Osteocyte (in vitro differentiated cells): Measurements from ENCODE around the gene FIBIN. TPM values are rescaled to one million over a fixed set of nuclear protein-coding genes. Genes with fewer than 3 reads are reported as not detected.
"Not testable (repeated sequence)": the region's sequence is repeated elsewhere in the genome, so short reads cannot be mapped to it uniquely, and the experiment has no call there.

ENCODE experiments used
- DNase-seq: peaks from one replicate; pipeline ENCODE4 v3.0.0; 2021; ENCODE audit warnings: mixed read lengths; ENCODE audit not compliant: unreplicated experiment; ENCODE audit errors: extremely low spot score
- H3K27ac Mint-ChIP-seq: one replicate; pipeline ENCODE4 v1.8.0; 2021; ENCODE audit warnings: mild to moderate bottlenecking, mixed read lengths; ENCODE audit not compliant: unreplicated experiment
- H3K27me3 Mint-ChIP-seq: one replicate; pipeline ENCODE4 v1.8.0; 2021; ENCODE audit warnings: mixed read lengths; ENCODE audit not compliant: unreplicated experiment
- H3K36me3 Mint-ChIP-seq: one replicate; pipeline ENCODE4 v1.8.0; 2021; ENCODE audit warnings: mixed read lengths; ENCODE audit not compliant: unreplicated experiment
- H3K4me1 Mint-ChIP-seq: one replicate; pipeline ENCODE4 v1.8.0; 2021; ENCODE audit warnings: mixed read lengths; ENCODE audit not compliant: unreplicated experiment
- H3K4me3 Mint-ChIP-seq: one replicate; pipeline ENCODE4 v1.8.0; 2021; ENCODE audit warnings: mild to moderate bottlenecking, moderate library complexity, mixed read lengths; ENCODE audit not compliant: unreplicated experiment
- H3K9me3 Mint-ChIP-seq: one replicate; pipeline ENCODE4 v1.8.0; 2021; ENCODE audit warnings: mixed read lengths; ENCODE audit not compliant: unreplicated experiment
- CTCF ChIP-seq: fragments of 200-600 bp; sonication (generic); IDR thresholded peaks from 2 replicates; pipeline ENCODE4 v1.5.0; 2021; ENCODE audit warnings: antibody characterized with exemption, mild to moderate bottlenecking, moderate library complexity
- total RNA-seq: library from RNA; stranded (reverse); gene quantifications from 2 replicates; pipeline ENCODE4 v1.2.1, GENCODE V29; 2021

Gene FIBIN
- total RNA-seq, 1 donor from 2014 or later, result 45.4 TPM

GRCh38 chr11:26987731-26988130, 6.2 kb upstream of the FIBIN start:
- TF ChIP-seq CTCF, result no peak
- Mint-ChIP-seq H3K9me3 (peaks cover 18% of the 10 kb centered on the region), H3K36me3 (peaks cover 7% of the 10 kb centered on the region), H3K27me3 (no peaks in the 10 kb centered on the region), H3K4me1 (peaks cover 34% of the 10 kb centered on the region), H3K4me3 (no peak overlapping the region), H3K27ac (peak overlapping the region; percentile 67)
- DNase-seq, result no peak

GRCh38 chr11:26992031-26992541, 1.8 kb upstream of the FIBIN start:
- Mint-ChIP-seq H3K27ac (peak overlapping the region; percentile 65), H3K9me3 (peaks cover 5% of the 10 kb centered on the region), H3K4me3 (no peak overlapping the region), H3K4me1 (peaks cover 63% of the 10 kb centered on the region), H3K27me3 (no peaks in the 10 kb centered on the region), H3K36me3 (no peaks in the 10 kb centered on the region)
- TF ChIP-seq CTCF, result no peak
- no peak for DNase-seq

GRCh38 chr11:26994631-26995095, 751 bp downstream of the FIBIN start:
- TF ChIP-seq CTCF, result no peak
- Mint-ChIP-seq H3K27ac (no peak overlapping the region), H3K4me3 (peak overlapping the region; percentile 79), H3K27me3 (no peaks in the 10 kb centered on the region), H3K9me3 (peaks cover 5% of the 10 kb centered on the region), H3K4me1 (peaks cover 51% of the 10 kb centered on the region), H3K36me3 (no peaks in the 10 kb centered on the region)
- DNase-seq, result no peak

GRCh38 chr11:26995701-26996460, 2.0 kb downstream of the FIBIN start:
- no peaks in the 10 kb centered on the region for H3K36me3 Mint-ChIP-seq
- peak overlapping the region; percentile 79 for H3K4me3 Mint-ChIP-seq
- H3K9me3 Mint-ChIP-seq, result peaks cover 5% of the 10 kb centered on the region
- TF ChIP-seq CTCF, result no peak
- DNase-seq, result no peak
- no peak overlapping the region for H3K27ac Mint-ChIP-seq
- no peaks in the 10 kb centered on the region for H3K27me3 Mint-ChIP-seq
- H3K4me1 Mint-ChIP-seq, result peaks cover 51% of the 10 kb centered on the region

GRCh38 chr11:26997378-26997777, 3.5 kb downstream of the FIBIN start:
- Mint-ChIP-seq H3K4me3 (peak overlapping the region; percentile 42), H3K9me3 (peaks cover 2% of the 10 kb centered on the region), H3K36me3 (no peaks in the 10 kb centered on the region), H3K27me3 (no peaks in the 10 kb centered on the region), H3K27ac (no peak overlapping the region), H3K4me1 (peaks cover 40% of the 10 kb centered on the region)
- no peak for DNase-seq
- no peak for TF ChIP-seq CTCF

- H3K4me1 Mint-ChIP-seq, result peaks cover 13% of the 10 kb centered on the region
- not testable (repeated sequence) for H3K4me3 Mint-ChIP-seq
Measured at GRCh38 chr11:27001136-27001730, 7.3 kb downstream of the FIBIN start.

More at GRCh38 chr11:27001136-27001730, 7.3 kb downstream of the FIBIN start:
- not testable (repeated sequence) for H3K27ac Mint-ChIP-seq, H3K9me3 Mint-ChIP-seq, DNase-seq, H3K36me3 Mint-ChIP-seq, H3K27me3 Mint-ChIP-seq
